ENCODE results near the gene CCT8L2.
"Not testable (repeated sequence)": the region's sequence is repeated elsewhere in the genome, so short reads cannot be mapped to it uniquely, and the experiment has no call there.

Gene CCT8L2

DNA sequence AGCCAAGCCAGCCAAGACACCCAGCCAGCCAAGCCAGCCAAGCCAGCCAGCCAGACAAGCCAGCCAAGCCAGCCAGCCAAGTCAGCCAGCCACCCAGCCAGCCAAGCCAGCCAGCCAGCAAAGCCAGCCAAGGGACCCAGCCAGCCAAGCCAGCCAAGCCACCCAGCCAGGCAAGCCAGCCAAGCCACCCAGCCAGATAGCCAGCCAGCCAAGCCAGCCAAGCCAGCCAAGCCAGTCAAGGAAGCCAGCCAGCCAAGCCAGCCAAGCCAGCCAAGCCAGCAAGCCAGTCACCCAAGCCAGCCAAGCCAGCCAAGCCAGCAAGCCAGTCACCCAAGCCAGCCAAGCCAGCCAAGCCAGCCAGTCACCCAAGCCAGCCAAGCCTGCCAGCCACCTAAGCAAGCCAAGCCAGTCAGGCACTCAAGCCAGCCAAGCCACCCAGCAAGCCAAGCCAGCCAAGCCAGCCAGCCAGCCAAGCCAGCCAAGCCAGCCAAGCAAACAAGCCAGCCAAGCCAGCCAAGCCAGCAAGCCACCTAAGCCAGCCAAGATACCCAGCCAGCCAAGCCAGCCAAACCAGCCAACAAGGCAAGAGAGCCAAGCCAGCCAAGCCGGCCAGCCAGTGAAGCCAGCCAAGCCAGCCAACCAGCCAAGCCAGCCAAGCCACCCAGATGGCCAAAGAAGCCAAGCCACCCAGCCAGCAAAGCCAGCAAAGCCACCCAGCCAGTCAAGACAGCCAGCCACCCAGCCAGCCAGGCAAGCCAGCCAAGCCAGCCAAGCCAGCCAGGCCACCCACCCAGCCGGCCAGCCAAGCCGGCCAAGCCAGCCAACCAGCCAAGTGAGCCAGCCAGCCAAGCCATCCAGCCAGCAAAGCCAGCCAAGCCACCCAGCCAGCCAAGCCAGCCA is 33.3 kb downstream of the CCT8L2 start:
- TF ChIP-seq, protein P1, sequence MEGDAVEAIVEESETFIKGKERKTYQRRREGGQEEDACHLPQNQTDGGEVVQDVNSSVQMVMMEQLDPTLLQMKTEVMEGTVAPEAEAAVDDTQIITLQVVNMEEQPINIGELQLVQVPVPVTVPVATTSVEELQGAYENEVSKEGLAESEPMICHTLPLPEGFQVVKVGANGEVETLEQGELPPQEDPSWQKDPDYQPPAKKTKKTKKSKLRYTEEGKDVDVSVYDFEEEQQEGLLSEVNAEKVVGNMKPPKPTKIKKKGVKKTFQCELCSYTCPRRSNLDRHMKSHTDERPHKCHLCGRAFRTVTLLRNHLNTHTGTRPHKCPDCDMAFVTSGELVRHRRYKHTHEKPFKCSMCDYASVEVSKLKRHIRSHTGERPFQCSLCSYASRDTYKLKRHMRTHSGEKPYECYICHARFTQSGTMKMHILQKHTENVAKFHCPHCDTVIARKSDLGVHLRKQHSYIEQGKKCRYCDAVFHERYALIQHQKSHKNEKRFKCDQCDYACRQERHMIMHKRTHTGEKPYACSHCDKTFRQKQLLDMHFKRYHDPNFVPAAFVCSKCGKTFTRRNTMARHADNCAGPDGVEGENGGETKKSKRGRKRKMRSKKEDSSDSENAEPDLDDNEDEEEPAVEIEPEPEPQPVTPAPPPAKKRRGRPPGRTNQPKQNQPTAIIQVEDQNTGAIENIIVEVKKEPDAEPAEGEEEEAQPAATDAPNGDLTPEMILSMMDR (IDR thresholded peaks at IDR 0.05; ENCODE audit: insufficient read depth, low read length, poor library complexity, severe bottlenecking), result no peak
- no peak for DNase-seq (ENCODE audit: extremely low read depth, insufficient read length)
- no peak overlapping the region for H3K4me3 ChIP-seq (replicated peaks; ENCODE audit: low read depth, low read length)
- no peaks in the 10 kb centered on the region for H3K27me3 ChIP-seq (replicated peaks; ENCODE audit: control insufficient read depth, insufficient read depth, low read length)
- no peaks in the 10 kb centered on the region for H3K36me3 ChIP-seq (ENCODE audit: control insufficient read depth, insufficient read depth, low read length)

DNA sequence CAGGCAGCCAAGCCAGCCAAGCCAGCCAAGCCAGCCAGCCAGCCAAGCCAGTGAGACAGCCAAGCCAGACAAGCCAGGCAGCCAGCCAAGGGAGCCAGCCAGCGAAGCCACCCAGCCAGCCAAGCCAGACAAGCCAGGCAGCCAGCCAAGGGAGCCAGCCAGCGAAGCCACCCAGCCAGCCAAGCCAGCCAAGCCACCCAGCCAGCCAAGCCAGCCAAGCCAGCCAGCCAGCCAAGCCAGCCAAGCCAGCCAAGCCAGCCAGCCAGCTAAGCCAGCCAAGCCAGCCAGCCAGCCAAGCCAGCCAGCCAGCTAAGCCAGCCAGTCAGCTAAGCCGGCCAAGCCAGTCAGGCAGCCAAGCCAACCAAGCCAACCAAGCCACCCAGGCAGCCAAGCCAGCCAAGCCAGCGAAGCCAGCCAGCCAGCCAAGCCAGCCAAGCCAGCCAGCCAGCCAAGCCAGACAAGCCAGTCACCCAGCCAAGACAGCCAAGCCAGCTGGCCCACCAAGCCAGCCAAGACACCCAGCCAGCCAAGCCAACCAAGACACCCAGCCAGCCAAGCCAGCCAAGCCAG is 34.1 kb downstream of the CCT8L2 start:
- not testable (repeated sequence) for DNase-seq (ENCODE audit: extremely low read depth, insufficient read length); H3K27me3 ChIP-seq (replicated peaks; ENCODE audit: control insufficient read depth, insufficient read depth, low read length); H3K36me3 ChIP-seq (ENCODE audit: control insufficient read depth, insufficient read depth, low read length)

DNA sequence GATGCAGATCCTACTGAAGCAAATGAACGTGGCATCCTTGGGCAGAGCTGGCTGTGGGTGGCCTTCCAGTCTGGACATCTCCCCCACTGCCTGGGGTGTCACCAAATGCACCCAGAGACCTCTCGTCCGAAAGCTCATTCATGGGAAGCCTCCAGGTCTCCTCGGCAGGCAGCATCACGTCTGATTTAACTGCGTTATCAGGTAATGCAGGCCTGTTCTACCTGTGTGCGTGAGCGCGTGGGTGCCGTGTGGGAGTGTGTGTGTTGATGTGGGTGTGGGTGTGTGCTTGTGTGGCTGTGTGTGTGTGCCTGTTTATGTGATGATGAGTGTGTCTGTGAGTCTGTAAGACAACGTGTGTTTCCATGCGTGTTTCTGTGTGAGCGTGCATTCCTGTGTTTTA is 35.1 kb downstream of the CCT8L2 start:
- not testable (repeated sequence) for H3K36me3 ChIP-seq (ENCODE audit: control insufficient read depth, insufficient read depth, low read length); H3K4me3 ChIP-seq (replicated peaks; ENCODE audit: low read depth, low read length); DNase-seq (ENCODE audit: extremely low read depth, insufficient read length); H3K27me3 ChIP-seq (replicated peaks; ENCODE audit: control insufficient read depth, insufficient read depth, low read length)

More for the DNA sequence above, 34.1 kb downstream of the CCT8L2 start:
- not testable (repeated sequence) for H3K4me3 ChIP-seq (replicated peaks; ENCODE audit: low read depth, low read length)

DNA sequence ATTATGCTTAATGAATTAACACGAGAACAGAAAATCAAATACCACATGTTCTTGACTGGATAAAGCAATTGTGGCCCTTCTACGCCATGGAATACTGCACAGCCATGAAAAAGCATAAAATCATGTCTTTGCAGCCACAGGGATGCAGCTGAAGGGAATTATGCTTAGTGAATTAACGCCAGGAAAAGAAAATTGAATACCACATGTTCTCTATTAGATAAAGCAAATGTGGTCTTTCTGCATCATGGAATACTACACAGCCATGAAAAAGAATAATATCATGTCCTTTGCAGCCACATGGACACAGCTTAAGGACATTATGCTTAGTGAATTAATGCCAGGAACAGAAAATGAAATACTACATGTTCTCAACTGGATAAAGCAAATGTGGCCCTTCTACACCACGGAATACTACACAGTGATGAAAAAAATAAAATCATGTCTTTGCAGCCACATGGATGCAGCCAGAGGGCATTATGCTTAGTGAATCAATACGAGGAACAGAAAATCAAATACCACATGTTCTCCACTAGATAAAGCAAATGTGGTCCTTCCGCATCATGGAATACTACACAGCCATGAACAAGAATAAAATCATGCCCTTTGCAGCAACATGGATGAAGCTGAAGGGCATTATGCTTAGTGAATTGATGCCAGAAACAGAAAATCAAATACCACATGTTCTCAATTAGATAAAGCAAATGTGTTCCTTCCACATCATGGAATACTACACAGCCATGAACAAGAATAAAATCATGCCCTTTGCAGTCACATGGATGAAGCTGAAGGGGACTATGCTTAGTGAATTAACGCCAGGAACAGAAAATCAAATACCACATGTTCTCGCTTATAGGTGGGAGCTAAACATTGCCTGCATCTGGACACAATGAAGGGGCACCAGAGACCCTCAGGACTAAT is 37.3 kb downstream of the CCT8L2 start:
- not testable (repeated sequence) for DNase-seq (ENCODE audit: extremely low read depth, insufficient read length); H3K4me3 ChIP-seq (replicated peaks; ENCODE audit: low read depth, low read length); H3K27me3 ChIP-seq (replicated peaks; ENCODE audit: control insufficient read depth, insufficient read depth, low read length); H3K36me3 ChIP-seq (ENCODE audit: control insufficient read depth, insufficient read depth, low read length)

DNA sequence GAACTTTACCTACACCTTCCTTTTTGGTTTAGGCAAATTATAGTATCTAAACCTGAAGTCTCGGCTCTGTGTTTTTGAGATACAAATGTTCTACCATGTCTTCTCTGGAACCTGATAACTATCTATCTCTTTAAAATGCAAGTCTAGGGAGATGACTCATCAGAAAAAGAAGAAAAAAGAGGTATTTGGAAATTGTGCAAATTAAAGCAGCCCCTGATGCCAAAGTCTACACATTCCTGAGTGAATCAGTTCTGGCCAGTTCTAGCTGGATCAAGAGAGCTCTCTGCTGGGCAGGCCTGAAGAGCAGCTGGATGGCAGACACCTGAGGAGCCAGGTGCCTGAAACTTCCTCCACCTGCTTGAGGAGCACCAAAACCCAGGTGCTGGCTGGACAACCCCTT is 49.3 kb downstream of the CCT8L2 start:
- not testable (repeated sequence) for H3K27me3 ChIP-seq (replicated peaks; ENCODE audit: control insufficient read depth, insufficient read depth, low read length); DNase-seq (ENCODE audit: extremely low read depth, insufficient read length)

More for the DNA sequence above, 49.3 kb downstream of the CCT8L2 start:
- H3K4me3 ChIP-seq (replicated peaks; ENCODE audit: low read depth, low read length); H3K36me3 ChIP-seq (ENCODE audit: control insufficient read depth, insufficient read depth, low read length): not testable (repeated sequence)

Data from GM06990 (cell line).